ENCODE measurements around the gene NRBP1. TPM values are rescaled to one million over a fixed set of nuclear protein-coding genes. Genes with fewer than 3 reads are reported as not detected.

NRBP1 gene
- total RNA-seq (ENCODE audit: unreplicated experiment), result 117 TPM
- long read RNA-seq, transcript NRBP1-203 (18 exons, 2,163 nt), result major isoform, 12 of 189 reads
- long read RNA-seq, partial matches to known transcripts, result 168 of 189 reads
- long read RNA-seq, other reads (novel, unspliced or antisense), result 9 of 189 reads

DNA sequence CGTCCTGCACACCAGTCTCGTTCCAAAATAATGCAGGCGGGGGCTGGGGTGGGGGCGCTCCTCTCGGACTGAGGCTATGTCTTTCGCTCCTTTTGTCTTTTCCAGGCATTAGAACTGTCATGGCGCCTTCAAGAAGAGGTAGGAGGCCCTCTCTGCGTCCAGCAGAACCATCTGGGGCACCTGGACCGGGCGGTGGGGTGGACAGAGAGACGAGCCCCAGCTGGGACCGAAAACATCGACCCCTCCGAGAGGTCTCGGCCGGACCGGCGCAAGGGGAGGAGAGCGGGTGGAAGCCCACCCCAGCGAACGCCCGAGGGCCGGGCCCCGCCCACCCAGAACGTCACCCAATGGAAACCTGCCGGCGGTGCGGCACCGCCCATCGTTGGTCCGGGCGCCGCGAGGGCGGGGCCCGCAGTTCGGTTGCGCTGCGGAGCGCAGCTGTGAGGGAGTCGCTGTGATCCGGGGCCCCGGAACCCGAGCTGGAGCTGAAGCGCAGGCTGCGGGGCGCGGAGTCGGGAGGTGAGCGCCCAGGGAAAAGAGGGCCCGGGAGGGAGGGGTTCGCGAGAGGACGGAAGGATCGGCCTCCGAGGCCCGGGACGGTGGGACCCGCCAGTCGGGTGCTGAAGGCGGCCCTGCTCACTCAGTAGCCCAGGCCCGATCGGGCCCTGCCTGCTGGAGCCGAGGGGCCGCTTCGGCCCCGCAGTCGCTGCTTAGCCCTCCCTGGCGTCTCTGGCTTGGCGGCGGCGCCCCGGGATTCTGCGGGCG lies at the start of gene NRBP1:
NRBP1 (plus strand) TSS at position 419 of the 765 bp plus-strand sequence. CDS start 4,643 bp downstream, outside the sequence.
- Mint-ChIP-seq H3K36me3 (ENCODE audit: low read depth, unreplicated experiment) (peaks cover 4% of the 10 kb centered on the region), H3K9me3 (ENCODE audit: unreplicated experiment) (no peaks in the 10 kb centered on the region), H3K4me1 (ENCODE audit: unreplicated experiment) (peaks cover 18% of the 10 kb centered on the region), H3K4me3 (ENCODE audit: unreplicated experiment) (peak within 1 kb of the TSS; percentile 99), H3K27ac (ENCODE audit: unreplicated experiment) (peak within 1 kb of the TSS; percentile 85), H3K27me3 (ENCODE audit: unreplicated experiment) (peaks cover 1% of the 10 kb centered on the region)
- TF ChIP-seq, protein P1, sequence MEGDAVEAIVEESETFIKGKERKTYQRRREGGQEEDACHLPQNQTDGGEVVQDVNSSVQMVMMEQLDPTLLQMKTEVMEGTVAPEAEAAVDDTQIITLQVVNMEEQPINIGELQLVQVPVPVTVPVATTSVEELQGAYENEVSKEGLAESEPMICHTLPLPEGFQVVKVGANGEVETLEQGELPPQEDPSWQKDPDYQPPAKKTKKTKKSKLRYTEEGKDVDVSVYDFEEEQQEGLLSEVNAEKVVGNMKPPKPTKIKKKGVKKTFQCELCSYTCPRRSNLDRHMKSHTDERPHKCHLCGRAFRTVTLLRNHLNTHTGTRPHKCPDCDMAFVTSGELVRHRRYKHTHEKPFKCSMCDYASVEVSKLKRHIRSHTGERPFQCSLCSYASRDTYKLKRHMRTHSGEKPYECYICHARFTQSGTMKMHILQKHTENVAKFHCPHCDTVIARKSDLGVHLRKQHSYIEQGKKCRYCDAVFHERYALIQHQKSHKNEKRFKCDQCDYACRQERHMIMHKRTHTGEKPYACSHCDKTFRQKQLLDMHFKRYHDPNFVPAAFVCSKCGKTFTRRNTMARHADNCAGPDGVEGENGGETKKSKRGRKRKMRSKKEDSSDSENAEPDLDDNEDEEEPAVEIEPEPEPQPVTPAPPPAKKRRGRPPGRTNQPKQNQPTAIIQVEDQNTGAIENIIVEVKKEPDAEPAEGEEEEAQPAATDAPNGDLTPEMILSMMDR (IDR thresholded peaks at IDR 0.05; ENCODE audit: unreplicated experiment), result no peak
- peak; percentile 91 for DNase-seq (ENCODE audit: low spot score)

DNA sequence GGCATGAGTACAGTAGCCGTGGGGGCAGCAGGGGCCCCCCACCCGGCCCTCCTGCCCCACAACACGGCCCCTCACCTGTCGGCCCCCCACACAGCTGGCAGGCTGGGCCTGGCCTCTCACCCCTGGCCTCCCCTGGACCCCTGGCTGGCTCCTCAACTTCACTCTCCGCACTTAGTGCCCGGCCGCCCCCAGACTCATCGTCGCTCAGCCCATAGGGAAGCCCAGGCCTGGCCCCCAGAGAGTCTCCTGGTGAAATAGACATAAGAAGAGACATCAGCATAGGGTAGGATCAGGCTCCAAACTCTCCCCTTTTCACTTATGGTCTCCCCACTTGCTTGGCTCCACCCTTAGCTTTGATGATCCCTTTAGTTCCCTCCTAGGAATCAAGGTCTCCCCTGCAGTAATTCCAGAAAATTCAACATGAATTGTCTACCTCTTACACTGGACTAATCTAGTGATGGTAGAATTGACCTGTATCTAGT lies 49.6 kb upstream of the NRBP1 start:
- peaks cover 59% of the 10 kb centered on the region for H3K36me3 Mint-ChIP-seq (ENCODE audit: low read depth, unreplicated experiment)
- no peaks in the 10 kb centered on the region for H3K9me3 Mint-ChIP-seq (ENCODE audit: unreplicated experiment)
- H3K27ac Mint-ChIP-seq (ENCODE audit: unreplicated experiment), result peak overlapping the region; percentile 98
- TF ChIP-seq, protein P1 (IDR thresholded peaks at IDR 0.05; ENCODE audit: unreplicated experiment), result no peak
- peaks cover 17% of the 10 kb centered on the region for H3K4me1 Mint-ChIP-seq (ENCODE audit: unreplicated experiment)
- H3K4me3 Mint-ChIP-seq (ENCODE audit: unreplicated experiment), result peak overlapping the region; percentile 93
- no peak for DNase-seq (ENCODE audit: low spot score)
- H3K27me3 Mint-ChIP-seq (ENCODE audit: unreplicated experiment), result peaks cover 21% of the 10 kb centered on the region

DNA sequence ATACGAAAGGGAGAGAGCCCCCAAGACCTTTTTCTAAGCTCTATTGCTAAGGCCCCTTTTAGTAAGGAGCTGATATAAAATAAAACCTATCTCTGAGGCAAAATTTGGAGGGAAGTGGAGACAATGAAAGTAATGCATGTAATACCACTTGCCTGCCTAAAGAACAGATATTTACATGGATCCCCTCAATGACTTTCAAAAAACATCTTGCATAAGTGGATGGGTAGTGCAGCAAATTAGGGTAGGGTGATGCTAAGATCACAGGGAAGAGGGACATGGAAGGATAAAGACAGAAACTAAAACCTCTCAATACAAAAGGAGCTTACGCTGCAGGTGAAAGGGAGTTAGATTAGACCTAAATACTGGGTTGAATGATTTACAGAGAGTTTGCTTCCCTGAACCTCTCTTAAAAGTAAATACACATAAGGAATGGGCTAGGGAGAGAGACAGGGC lies 49.0 kb upstream of the NRBP1 start:
- DNase-seq (ENCODE audit: low spot score), result no peak
- peaks cover 17% of the 10 kb centered on the region for H3K4me1 Mint-ChIP-seq (ENCODE audit: unreplicated experiment)
- peaks cover 21% of the 10 kb centered on the region for H3K27me3 Mint-ChIP-seq (ENCODE audit: unreplicated experiment)
- TF ChIP-seq, protein P1 (IDR thresholded peaks at IDR 0.05; ENCODE audit: unreplicated experiment), result no peak
- H3K36me3 Mint-ChIP-seq (ENCODE audit: low read depth, unreplicated experiment), result peaks cover 60% of the 10 kb centered on the region
- no peaks in the 10 kb centered on the region for H3K9me3 Mint-ChIP-seq (ENCODE audit: unreplicated experiment)
- peak overlapping the region; percentile 98 for H3K27ac Mint-ChIP-seq (ENCODE audit: unreplicated experiment)
- H3K4me3 Mint-ChIP-seq (ENCODE audit: unreplicated experiment), result peak overlapping the region; percentile 93

DNA sequence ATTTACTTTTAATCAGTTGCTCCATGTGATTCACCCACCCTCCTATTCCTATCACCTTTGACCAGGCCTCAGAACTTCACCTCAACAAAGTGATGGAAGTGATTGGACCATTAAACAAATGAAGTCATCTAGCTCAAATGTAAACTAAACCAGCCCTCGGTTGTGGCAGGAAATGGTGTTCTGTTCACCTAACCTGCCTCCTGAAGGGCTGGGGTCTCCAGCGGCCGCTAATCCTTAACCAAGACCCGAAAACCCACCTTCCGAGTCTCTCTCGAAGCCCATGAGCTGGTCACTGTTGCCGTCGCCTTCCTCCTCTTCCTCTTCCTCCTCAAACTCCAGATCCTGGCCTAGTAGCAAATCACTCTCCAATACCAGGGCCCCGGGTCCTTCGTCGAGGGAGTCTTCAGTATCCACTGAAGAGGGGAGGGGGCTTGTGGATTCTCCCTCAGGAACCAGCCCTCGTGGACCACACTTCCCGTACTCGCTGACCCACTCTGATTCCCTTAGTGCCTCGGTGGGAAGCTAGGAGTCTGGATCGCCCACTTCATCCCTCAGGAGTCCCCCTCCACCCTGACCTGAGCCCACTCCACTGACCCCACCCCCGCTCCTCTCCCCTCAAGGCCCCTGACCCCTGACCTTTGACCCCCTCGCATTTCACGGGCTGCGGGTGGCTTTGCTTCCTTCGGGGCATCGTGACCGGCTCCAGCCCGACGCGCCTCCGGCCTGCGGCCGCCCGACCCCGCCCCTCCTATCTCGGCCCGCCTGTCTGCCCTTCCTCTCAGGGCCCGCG lies 48.4 kb upstream of the NRBP1 start:
- Mint-ChIP-seq H3K9me3 (ENCODE audit: unreplicated experiment) (no peaks in the 10 kb centered on the region), H3K27ac (ENCODE audit: unreplicated experiment) (peak overlapping the region; percentile 98), H3K4me1 (ENCODE audit: unreplicated experiment) (peaks cover 17% of the 10 kb centered on the region), H3K4me3 (ENCODE audit: unreplicated experiment) (peak overlapping the region; percentile 93), H3K36me3 (ENCODE audit: low read depth, unreplicated experiment) (peaks cover 59% of the 10 kb centered on the region), H3K27me3 (ENCODE audit: unreplicated experiment) (peaks cover 21% of the 10 kb centered on the region)
- TF ChIP-seq, protein P1 (IDR thresholded peaks at IDR 0.05; ENCODE audit: unreplicated experiment), result no peak
- no peak for DNase-seq (ENCODE audit: low spot score)
